HEK293 (cell line): ENCODE results near the gene IGFBP2.
A peak's percentile ranks its signal among the peaks of the same experiment; 100 is the strongest.

Experiments
- CTCF ChIA-PET: fragments of 350-600 bp; formaldehyde crosslinking; extraction: SDS; loops from one replicate; lab custom pipeline; 2021; ENCODE audit warnings: antibody characterized with exemption; lab: Yijun Ruan, JAX
- POLR2A ChIA-PET: fragments of 300-600 bp; formaldehyde crosslinking; extraction: SDS; loops from one replicate; lab custom pipeline; 2020; ENCODE audit warnings: antibody characterized with exemption, inconsistent platforms; lab: Yijun Ruan, JAX
- H3K27ac ChIP-seq: fragments of 200-500 bp; sonication (Bioruptor generic); 2 replicates; pipeline ENCODE4 v1.5.1; 2014; ENCODE audit warnings: low read depth, low read length, control low read depth, inconsistent platforms; ENCODE audit errors: extremely low read depth
- H3K36me3 ChIP-seq, 2 experiments: fragments of 200-500 bp in 1 of 2; sonication (Bioruptor generic) in 1 of 2; 1 replicate in 1 of 2; 2 replicates in 1 of 2; pipeline ENCODE4 v1.5.1; 2014 to 2017; ENCODE audit warnings: inconsistent platforms in 2 of 2, low read length in 2 of 2; ENCODE audit not compliant: control insufficient read depth in 2 of 2, insufficient read depth in 1 of 2
- H3K4me1 ChIP-seq: fragments of 200-500 bp; sonication (Bioruptor generic); 2 replicates; pipeline ENCODE4 v1.5.1; 2014; ENCODE audit warnings: mild to moderate bottlenecking, low read length, inconsistent platforms; ENCODE audit not compliant: control insufficient read depth, insufficient read depth
- H3K4me3 ChIP-seq: 2 replicates; pipeline ENCODE4 v1.5.1; 2011; ENCODE audit warnings: low read depth, mild to moderate bottlenecking, control low read depth, low read length, moderate library complexity
- H3K9me3 ChIP-seq: fragments of 200-500 bp; sonication (Bioruptor generic); 2 replicates; pipeline ENCODE4 v1.5.1; 2014; ENCODE audit warnings: low read depth, low read length, inconsistent platforms; ENCODE audit not compliant: control insufficient read depth, insufficient read depth
- FEZF1 ChIP-seq: fragments of 450-650 bp; formaldehyde crosslinking; IDR thresholded peaks from 2 replicates; pipeline ENCODE4 v1.5.1; 2016; ENCODE audit warnings: missing biosample characterization, missing genetic modification characterization
- GLIS2 ChIP-seq: fragments of 450-650 bp; formaldehyde crosslinking; IDR thresholded peaks from 2 replicates; pipeline ENCODE4 v1.5.1; 2016; ENCODE audit warnings: missing biosample characterization, missing genetic modification characterization
- PBX3 ChIP-seq: sonication (generic); formaldehyde crosslinking; IDR thresholded peaks from 2 replicates; pipeline ENCODE4 v1.8.1; 2022; ENCODE audit warnings: mild to moderate bottlenecking, moderate library complexity, missing genetic modification reagents
- PRDM4 ChIP-seq: fragments of 450-650 bp; formaldehyde crosslinking; IDR thresholded peaks from 2 replicates; pipeline ENCODE4 v1.5.1; 2017; ENCODE audit warnings: missing biosample characterization, missing genetic modification characterization
- SP2 ChIP-seq: fragments of 450-650 bp; formaldehyde crosslinking; IDR thresholded peaks from 2 replicates; pipeline ENCODE4 v1.5.1; 2016; ENCODE audit warnings: missing biosample characterization, missing genetic modification characterization
- ZNF157 ChIP-seq: fragments of 450-650 bp; formaldehyde crosslinking; IDR thresholded peaks from 2 replicates; pipeline ENCODE4 v1.5.1; 2016; ENCODE audit warnings: missing biosample characterization, missing genetic modification characterization
- ZNF26 ChIP-seq: fragments of 450-650 bp; formaldehyde crosslinking; IDR thresholded peaks from 2 replicates; pipeline ENCODE4 v1.5.1; 2016; ENCODE audit warnings: missing biosample characterization, missing genetic modification characterization
- ZNF398 ChIP-seq: fragments of 450-650 bp; formaldehyde crosslinking; IDR thresholded peaks from 2 replicates; pipeline ENCODE4 v1.5.1; 2017; ENCODE audit warnings: missing biosample characterization, missing genetic modification characterization
- ZNF529 ChIP-seq: fragments of 450-650 bp; formaldehyde crosslinking; IDR thresholded peaks from 2 replicates; pipeline ENCODE4 v1.5.1; 2017; ENCODE audit warnings: missing genetic modification characterization, missing biosample characterization; ENCODE audit not compliant: insufficient replicate concordance
- ZNF530 ChIP-seq: fragments of 450-650 bp; formaldehyde crosslinking; IDR thresholded peaks from 2 replicates; pipeline ENCODE4 v1.5.1; 2016; ENCODE audit warnings: low read depth, missing biosample characterization, missing genetic modification characterization
- ZNF549 ChIP-seq: fragments of 450-650 bp; IDR thresholded peaks from 2 replicates; pipeline ENCODE4 v1.5.1; 2018; ENCODE audit warnings: missing biosample characterization, missing genetic modification characterization, mild to moderate bottlenecking, inconsistent platforms, moderate library complexity
- ZNF571 ChIP-seq: fragments of 450-650 bp; formaldehyde crosslinking; IDR thresholded peaks from 2 replicates; pipeline ENCODE4 v1.5.0; 2017; ENCODE audit warnings: missing biosample characterization, missing genetic modification characterization
- ZNF658 ChIP-seq: fragments of 450-650 bp; formaldehyde crosslinking; IDR thresholded peaks from 2 replicates; pipeline ENCODE4; 2016; ENCODE audit warnings: missing biosample characterization, missing genetic modification characterization
- ZNF701 ChIP-seq: fragments of 450-650 bp; formaldehyde crosslinking; IDR thresholded peaks from 2 replicates; pipeline ENCODE4 v1.5.1; 2016; ENCODE audit warnings: missing biosample characterization, missing genetic modification characterization
- ZNF747 ChIP-seq: fragments of 450-650 bp; formaldehyde crosslinking; IDR thresholded peaks from 2 replicates; pipeline ENCODE4 v1.5.1; 2016; ENCODE audit warnings: missing biosample characterization, missing genetic modification characterization
- ZSCAN23 ChIP-seq: fragments of 450-650 bp; formaldehyde crosslinking; IDR thresholded peaks from 2 replicates; pipeline ENCODE4 v1.5.1; 2016; ENCODE audit warnings: missing biosample characterization, missing genetic modification characterization

Gene IGFBP2

GRCh38 chr2:216654528-216655052 lies 21.4 kb downstream of the IGFBP2 start (continued):
- TF ChIP-seq ZNF701 (no peak), ZNF529 (tag by site-specific recombination) (no peak), PRDM4 (tag by site-specific recombination) (no peak), ZNF157 (no peak), ZNF398 (tag by site-specific recombination) (no peak), ZNF658 (tag by site-specific recombination) (no peak), ZNF747 (tag by site-specific recombination) (no peak), ZNF530 (tag by site-specific recombination) (no peak), GLIS2 (tag by site-specific recombination) (no peak), ZNF549 (tag by site-specific recombination) (no peak), PBX3 (CRISPR knock-in tag) (no peak), ZNF571 (tag by site-specific recombination) (no peak), ZSCAN23 (tag by site-specific recombination) (no peak), SP2 (tag by site-specific recombination) (no peak)

- ChIA-PET CTCF (interaction anchor here (1.2 to 2.1 kb wide), 2 partner anchors 8 to 10 kb away, joined by 3 to 5 read pairs; no protein-coding TSS in a partner anchor), POLR2A (no interaction called here)
- H3K27ac ChIP-seq = no peak overlapping the region
- TF ChIP-seq FEZF1 (tag by site-specific recombination) (0 out of 2 replicates have a peak, but pooled peaks have one; percentile 36), ZNF26 (tag by site-specific recombination) (no peak)
- H3K9me3 ChIP-seq = no peaks in the 10 kb centered on the region
- H3K4me3 ChIP-seq = no peak overlapping the region
- H3K36me3 ChIP-seq = no peaks in the 10 kb centered on the region
- no peaks in the 10 kb centered on the region for H3K4me1 ChIP-seq
Observed at GRCh38 chr2:216657086-216657855, 24.1 kb downstream of the IGFBP2 start.
